ENCODE measurements around the gene DNASE1L1. TPM values are rescaled to one million over a fixed set of nuclear protein-coding genes. Genes with fewer than 3 reads are reported as not detected.
"Not testable (repeated sequence)": the region's sequence is repeated elsewhere in the genome, so short reads cannot be mapped to it uniquely, and the experiment has no call there.

The DNASE1L1 gene
- polyA plus RNA-seq, 1 experiment: 25.7 TPM

DNA sequence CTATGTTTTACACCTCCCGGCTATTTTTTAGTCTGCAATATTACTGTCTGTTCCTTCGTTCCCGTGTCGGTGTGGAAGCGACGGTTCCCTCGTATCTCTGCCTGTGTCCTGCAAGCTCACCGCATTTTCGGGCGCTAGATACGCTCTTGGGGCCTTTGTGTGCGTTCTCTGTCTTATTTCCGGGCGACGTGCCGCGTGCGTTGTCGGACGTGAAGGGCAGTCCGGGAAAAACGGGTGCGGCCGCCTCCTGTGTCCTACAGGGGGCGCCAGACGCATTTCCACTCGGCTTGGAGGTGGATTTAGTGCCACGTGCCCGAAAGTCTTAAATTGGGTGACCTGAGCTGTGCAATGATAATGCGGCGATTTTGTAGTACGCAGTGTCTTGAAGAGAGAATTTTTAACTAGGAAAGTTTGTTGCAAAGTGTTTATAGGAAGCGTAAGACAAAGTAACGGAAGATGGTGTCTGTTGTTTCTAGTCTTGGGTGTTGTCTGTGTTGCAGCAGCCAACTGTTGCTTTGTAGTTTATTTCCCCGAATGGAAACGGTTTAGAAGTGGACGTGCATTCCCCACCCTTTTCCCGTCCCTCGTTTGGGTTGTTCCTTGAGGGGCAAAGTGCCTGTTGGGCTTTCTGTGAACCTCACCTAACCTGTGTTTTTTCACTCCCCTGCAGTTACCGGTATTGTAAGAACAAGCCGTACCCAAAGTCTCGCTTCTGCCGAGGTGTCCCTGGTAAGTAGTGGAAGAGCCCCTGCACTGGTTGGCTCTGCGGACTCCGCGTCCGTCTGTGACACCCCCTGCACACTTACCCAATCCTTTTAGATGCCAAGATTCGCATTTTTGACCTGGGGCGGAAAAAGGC, 10.2 kb downstream of the DNASE1L1 start:
- Histone ChIP-seq H3K27ac (ENCODE audit: low read depth, low read length) (peak overlapping the region; percentile 98), H3K27me3 (ENCODE audit: control insufficient read depth, insufficient read depth, low read length) (no peaks in the 10 kb centered on the region), H3K4me3 (ENCODE audit: low read depth, low read length) (peak overlapping the region; percentile 84), H3K9me3 (ENCODE audit: control insufficient read depth, insufficient read depth, low read length) (no peaks in the 10 kb centered on the region)
- TF ChIP-seq, protein P1, sequence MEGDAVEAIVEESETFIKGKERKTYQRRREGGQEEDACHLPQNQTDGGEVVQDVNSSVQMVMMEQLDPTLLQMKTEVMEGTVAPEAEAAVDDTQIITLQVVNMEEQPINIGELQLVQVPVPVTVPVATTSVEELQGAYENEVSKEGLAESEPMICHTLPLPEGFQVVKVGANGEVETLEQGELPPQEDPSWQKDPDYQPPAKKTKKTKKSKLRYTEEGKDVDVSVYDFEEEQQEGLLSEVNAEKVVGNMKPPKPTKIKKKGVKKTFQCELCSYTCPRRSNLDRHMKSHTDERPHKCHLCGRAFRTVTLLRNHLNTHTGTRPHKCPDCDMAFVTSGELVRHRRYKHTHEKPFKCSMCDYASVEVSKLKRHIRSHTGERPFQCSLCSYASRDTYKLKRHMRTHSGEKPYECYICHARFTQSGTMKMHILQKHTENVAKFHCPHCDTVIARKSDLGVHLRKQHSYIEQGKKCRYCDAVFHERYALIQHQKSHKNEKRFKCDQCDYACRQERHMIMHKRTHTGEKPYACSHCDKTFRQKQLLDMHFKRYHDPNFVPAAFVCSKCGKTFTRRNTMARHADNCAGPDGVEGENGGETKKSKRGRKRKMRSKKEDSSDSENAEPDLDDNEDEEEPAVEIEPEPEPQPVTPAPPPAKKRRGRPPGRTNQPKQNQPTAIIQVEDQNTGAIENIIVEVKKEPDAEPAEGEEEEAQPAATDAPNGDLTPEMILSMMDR (IDR thresholded peaks at IDR 0.05; ENCODE audit: low read depth, low read length): peak; percentile 71
- CTCF ChIA-PET: interaction anchor here (0.6 to 1.8 kb wide), 6 partner anchors 11 to 140 kb away, joined by 3 to 7 read pairs (median 4); partner anchors contain the start of gene DNASE1L1
- POLR2A ChIA-PET: interaction anchor here (0.8 to 1.8 kb wide), 6 partner anchors 8 to 131 kb away, joined by 3 to 12 read pairs (median 4); partner anchors contain the start of gene DNASE1L1
- DNase-seq (ENCODE audit: low read depth, low spot score): no peak

DNA sequence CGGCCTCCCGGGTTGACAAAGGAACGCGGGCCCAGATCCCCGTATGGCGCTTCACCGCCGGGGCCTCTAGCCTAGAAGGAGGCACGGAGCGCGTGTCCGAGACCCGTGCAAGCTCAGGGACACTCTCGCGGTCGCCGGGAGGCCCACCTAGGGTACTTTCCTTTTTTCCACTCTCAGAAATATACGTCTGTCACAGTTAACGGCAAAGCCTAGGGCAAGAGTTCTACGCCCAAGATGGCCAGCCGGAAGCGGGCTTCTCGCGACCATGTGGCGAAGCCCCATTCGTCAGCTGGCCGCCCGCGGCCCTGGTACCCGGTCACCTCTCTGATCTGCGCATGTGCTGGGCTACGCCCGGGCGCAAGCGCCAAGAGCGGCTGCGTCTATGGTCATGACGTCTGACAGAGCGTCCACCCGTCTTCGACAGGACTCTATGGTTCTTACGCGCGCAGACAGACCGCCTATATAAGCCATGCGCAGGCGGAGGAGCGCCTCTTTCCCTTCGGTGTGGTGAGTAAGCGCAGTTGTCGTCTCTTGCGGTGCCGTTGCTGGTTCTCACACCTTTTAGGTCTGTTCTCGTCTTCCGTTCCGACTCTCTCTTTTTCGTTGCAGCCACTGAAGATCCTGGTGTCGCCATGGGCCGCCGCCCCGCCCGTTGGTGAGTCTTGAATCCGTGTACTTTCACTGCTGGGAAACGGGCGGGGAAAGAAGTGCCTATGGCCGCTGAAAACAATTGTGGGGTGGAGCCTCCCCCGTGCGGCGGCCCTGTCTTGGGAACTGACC, 11.0 kb downstream of the DNASE1L1 start, which contains the start of gene RPL10:
TSS of gene RPL10 (plus strand) at position 490 of the 780 bp plus-strand sequence. CDS start at position 633, 143 bp downstream.
- TF ChIP-seq, protein P1 (IDR thresholded peaks at IDR 0.05; ENCODE audit: low read depth, low read length): no peak
- CTCF ChIA-PET: interaction anchor here (1.1 to 1.8 kb wide), 3 partner anchors 12 to 133 kb away, joined by 3 to 7 read pairs (median 5); partner anchors contain the start of gene DNASE1L1
- POLR2A ChIA-PET: interaction anchor here (0.6 to 1.8 kb wide), 10 partner anchors 9 to 133 kb away, joined by 3 to 12 read pairs (median 4); partner anchors contain the start of genes ATP6AP1 and DNASE1L1

DNA sequence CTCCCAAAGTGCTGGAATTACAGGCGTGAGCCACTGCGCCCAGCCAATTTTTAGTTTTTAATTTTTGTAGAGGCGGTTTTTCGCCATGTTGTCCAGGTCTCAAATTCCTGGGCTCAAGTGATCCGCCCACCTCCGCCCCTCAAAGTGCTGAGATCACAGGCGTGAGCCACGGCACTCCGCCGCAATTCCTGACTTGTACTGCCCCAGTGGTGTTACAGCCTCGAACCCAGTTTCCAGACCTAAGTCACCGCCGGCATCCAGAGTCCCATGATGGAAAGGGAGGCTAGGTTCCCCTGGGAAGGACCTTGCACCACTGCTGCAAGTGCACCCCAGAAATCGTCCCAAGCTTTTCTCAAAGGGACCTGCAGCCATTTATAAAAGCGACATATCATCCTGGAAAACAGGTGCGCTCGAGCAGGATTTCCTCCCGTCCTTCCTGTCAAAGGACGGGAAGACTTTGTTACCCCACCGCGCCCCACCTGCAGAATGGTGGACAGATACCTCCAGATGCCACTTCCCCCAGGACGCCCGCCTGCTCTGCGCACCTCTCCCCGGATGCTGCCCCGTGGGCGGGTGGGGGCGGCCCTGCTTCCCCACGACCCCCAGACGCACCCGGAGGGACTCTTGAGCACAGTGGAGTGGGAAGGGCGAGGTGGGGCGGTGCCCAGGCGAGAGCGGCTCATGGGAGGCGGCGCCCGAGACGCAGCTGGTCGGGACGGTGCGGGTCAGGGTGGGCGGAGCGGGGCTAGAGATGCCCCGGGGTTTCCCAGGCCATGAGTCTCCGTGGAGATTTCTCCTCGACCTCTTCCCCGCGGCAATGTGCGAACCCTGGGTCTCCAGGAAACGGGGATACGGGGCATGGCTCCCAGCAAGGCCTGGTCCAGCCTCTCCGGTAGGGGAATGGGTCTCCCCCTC, 11.8 kb downstream of the DNASE1L1 start:
- POLR2A ChIA-PET: interaction anchor here (0.6 to 1.8 kb wide), 9 partner anchors 10 to 134 kb away, joined by 3 to 12 read pairs (median 4); partner anchors contain the start of genes ATP6AP1 and DNASE1L1
- Histone ChIP-seq H3K27me3 (ENCODE audit: control insufficient read depth, insufficient read depth, low read length) (no peaks in the 10 kb centered on the region), H3K27ac (ENCODE audit: low read depth, low read length) (peak overlapping the region; percentile 98), H3K9me3 (ENCODE audit: control insufficient read depth, insufficient read depth, low read length) (no peaks in the 10 kb centered on the region), H3K4me3 (ENCODE audit: low read depth, low read length) (peak overlapping the region; percentile 60)
- CTCF ChIA-PET: interaction anchor here (0.6 to 1.8 kb wide), 3 partner anchors 13 to 141 kb away, joined by 3 to 7 read pairs (median 3); partner anchors contain the start of gene DNASE1L1
- TF ChIP-seq, protein P1 (IDR thresholded peaks at IDR 0.05; ENCODE audit: low read depth, low read length): no peak
- no peak for DNase-seq (ENCODE audit: low read depth, low spot score)

More for the DNA sequence above, 11.0 kb downstream of the DNASE1L1 start, which contains the start of gene RPL10:
- Histone ChIP-seq H3K4me3 (ENCODE audit: low read depth, low read length) (peak within 1 kb of the TSS; percentile 84), H3K9me3 (ENCODE audit: control insufficient read depth, insufficient read depth, low read length) (no peaks in the 10 kb centered on the region), H3K27ac (ENCODE audit: low read depth, low read length) (peak within 1 kb of the TSS; percentile 98), H3K27me3 (ENCODE audit: control insufficient read depth, insufficient read depth, low read length) (no peaks in the 10 kb centered on the region)
- DNase-seq (ENCODE audit: low read depth, low spot score): peak; percentile 94

DNA sequence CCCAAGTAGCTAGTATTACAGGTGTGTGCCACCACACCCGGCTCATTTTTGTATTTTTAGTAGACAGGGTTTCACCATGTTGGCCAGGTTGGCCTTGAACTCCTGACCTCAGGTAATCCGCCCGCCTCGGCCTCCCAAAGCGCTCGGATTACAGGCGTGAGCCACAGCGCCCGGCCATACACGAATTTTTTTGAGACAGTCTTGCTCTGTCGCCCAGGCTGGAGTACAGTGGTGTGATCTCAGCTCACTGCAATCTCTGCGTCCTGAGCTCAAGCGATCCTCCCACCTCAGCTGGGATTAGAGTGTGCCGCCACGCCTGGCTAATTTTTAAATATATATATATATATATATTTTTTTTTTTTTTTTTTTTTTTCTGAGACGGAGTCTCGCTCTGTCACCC, 12.7 kb downstream of the DNASE1L1 start:
- CTCF ChIA-PET: interaction anchor here (0.6 kb wide), 1 partner anchor 142 kb away, joined by 3 read pairs; no protein-coding TSS in a partner anchor
- POLR2A ChIA-PET; H3K9me3 ChIP-seq (ENCODE audit: control insufficient read depth, insufficient read depth, low read length); H3K4me3 ChIP-seq (ENCODE audit: low read depth, low read length); H3K27ac ChIP-seq (ENCODE audit: low read depth, low read length); DNase-seq (ENCODE audit: low read depth, low spot score); H3K27me3 ChIP-seq (ENCODE audit: control insufficient read depth, insufficient read depth, low read length): not testable (repeated sequence)

DNA sequence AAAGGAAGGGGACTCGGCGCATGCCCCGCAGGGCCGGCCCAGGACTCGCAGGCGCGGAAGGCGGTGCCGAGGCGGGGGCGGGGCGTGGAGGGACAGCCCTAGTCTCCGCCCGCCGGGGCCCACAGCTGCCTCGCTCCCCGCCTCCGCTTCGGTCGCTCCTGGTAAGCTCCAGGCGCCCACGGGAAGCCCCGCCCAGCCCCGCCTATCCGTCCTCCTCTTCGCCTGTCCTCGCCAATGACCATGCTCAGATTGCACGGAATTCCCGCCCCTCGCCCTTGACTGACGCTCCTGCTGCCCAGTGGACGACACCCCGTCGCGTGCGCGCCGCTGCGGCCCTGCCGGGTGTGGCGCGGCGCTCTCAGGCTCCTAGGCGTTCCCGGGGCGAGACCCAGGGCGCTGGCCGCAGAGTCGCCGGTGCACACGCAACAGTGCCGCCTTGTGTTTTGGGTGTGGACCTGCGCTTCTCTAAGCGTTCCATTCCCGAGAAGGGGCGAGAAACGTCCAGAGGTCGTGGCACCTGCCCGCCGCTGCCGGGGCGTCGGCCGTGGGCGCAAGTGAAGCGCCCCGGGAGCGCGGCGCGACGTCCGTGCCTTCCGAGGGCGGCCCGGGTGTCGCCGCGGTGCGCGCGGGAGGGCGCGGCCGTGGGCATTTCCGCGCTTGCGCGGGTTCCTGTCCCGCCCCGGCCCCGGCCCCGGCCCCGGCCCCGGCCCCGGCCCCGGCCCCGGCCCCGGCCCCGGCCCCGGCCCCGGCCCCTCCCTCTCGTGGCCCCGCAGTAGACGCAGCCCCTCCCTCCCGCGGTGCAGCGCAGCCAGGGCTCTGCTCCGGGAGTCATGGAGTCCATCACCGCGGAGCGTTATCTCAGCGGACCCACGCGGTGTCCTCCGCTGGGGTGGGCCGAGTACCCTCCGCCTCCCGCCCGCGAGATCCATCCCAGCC, 19.0 kb downstream of the DNASE1L1 start:
- H3K4me3 ChIP-seq (ENCODE audit: low read depth, low read length): peak overlapping the region; percentile 50
- H3K27me3 ChIP-seq (ENCODE audit: control insufficient read depth, insufficient read depth, low read length); POLR2A ChIA-PET; DNase-seq (ENCODE audit: low read depth, low spot score); CTCF ChIA-PET; H3K9me3 ChIP-seq (ENCODE audit: control insufficient read depth, insufficient read depth, low read length); H3K27ac ChIP-seq (ENCODE audit: low read depth, low read length): not testable (repeated sequence)

DNA sequence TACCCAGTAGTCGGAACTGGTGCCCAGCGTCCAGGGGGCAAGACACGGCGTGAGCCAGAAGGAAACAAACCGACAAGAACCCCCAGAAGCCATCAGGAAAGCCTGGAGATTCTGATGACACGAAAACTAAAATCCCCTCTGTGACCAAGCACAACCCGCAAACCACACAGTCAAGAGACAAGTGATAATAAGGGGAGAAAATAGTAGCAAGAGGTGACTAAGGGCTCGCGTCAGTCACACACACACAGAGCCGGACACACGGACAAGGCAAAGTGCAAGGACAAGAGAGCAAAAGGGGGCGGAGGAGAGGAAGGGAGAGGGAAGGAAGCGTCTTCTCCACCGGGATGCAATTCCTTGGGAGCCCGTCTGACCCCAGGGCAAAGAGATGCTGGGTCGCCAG, 20.4 kb downstream of the DNASE1L1 start:
- H3K27me3 ChIP-seq (ENCODE audit: control insufficient read depth, insufficient read depth, low read length); H3K4me3 ChIP-seq (ENCODE audit: low read depth, low read length); H3K9me3 ChIP-seq (ENCODE audit: control insufficient read depth, insufficient read depth, low read length); CTCF ChIA-PET; POLR2A ChIA-PET; H3K27ac ChIP-seq (ENCODE audit: low read depth, low read length); DNase-seq (ENCODE audit: low read depth, low spot score): not testable (repeated sequence)

DNA sequence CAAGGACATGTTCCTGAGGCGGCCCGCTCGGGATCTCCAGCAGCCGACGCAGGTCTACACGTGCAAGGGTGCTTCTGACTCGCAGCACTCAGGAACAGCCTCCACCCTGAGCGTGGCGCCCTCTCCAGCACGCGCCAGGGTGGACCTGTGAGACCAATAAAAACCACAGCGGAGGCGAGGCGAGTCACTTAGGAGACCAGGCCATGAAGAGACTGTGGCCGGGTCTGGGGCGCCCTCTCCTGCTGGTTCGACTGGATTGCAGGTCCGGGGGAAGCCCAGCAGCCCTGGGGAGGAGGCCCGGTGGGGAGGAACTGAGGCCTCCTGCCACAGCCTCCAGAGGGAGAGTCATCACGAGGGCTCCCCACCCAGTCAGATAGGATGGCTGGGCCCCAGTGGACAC, 21.0 kb downstream of the DNASE1L1 start:
- H3K27me3 ChIP-seq (ENCODE audit: control insufficient read depth, insufficient read depth, low read length); POLR2A ChIA-PET; H3K9me3 ChIP-seq (ENCODE audit: control insufficient read depth, insufficient read depth, low read length); DNase-seq (ENCODE audit: low read depth, low spot score); H3K27ac ChIP-seq (ENCODE audit: low read depth, low read length); H3K4me3 ChIP-seq (ENCODE audit: low read depth, low read length); CTCF ChIA-PET: not testable (repeated sequence)

Measured in AG04450 (cell line).